Measurements from ENCODE around the gene ENTREP1. TPM values are rescaled to one million over a fixed set of nuclear protein-coding genes. Genes with fewer than 3 reads are reported as not detected.

Gene ENTREP1
- total RNA-seq, 4 donors from 2014 or later: 2.2 to 23.2 (median 9.0) TPM

GRCh38 chr9:69332067-69332685 is 7.2 kb downstream of the ENTREP1 start:
- WGBS, 2 donors (ENCODE audit: low coverage in 1 of 2): 88 to 96% methylated on average over 5 of the region's 5 CpGs
- in situ Hi-C loops (cut with MboI; ENCODE audit: low pct_ligation_motif_present in 1 of 4, low pct_unique_long_range_greater_than_20kb in 1 of 4, low sequenced_read_pairs in 3 of 4) (no loop called here), intact Hi-C loops (cut with DNase I; ENCODE audit: low total_unique reads) (no loop called here)
- Histone ChIP-seq H3K27ac (no peak overlapping the region), H3K36me3 (no peaks in the 10 kb centered on the region), H3K9me3 (no peaks in the 10 kb centered on the region), H3K4me3 (no peak overlapping the region), H3K4me1 (no peaks in the 10 kb centered on the region), H3K27me3 (peaks cover 23% of the 10 kb centered on the region)
- no peak for DNase-seq
- no peak for TF ChIP-seq CTCF (IDR thresholded peaks at IDR 0.05)
- no peak for TF ChIP-seq POLR2A (IDR thresholded peaks at IDR 0.05)
- TF ChIP-seq POLR2AphosphoS5 (IDR thresholded peaks at IDR 0.05): no peak
- no peak for TF ChIP-seq EP300 (IDR thresholded peaks at IDR 0.05; ENCODE audit: low read depth)

GRCh38 chr9:69333716-69334115 is 8.7 kb downstream of the ENTREP1 start:
- no peaks in the 10 kb centered on the region for H3K36me3 ChIP-seq
- in situ Hi-C loops (cut with MboI; ENCODE audit: low pct_ligation_motif_present in 1 of 4, low pct_unique_long_range_greater_than_20kb in 1 of 4, low sequenced_read_pairs in 3 of 4): no loop called here
- TF ChIP-seq POLR2A (IDR thresholded peaks at IDR 0.05): no peak
- TF ChIP-seq POLR2AphosphoS5 (IDR thresholded peaks at IDR 0.05): no peak
- no peak for TF ChIP-seq EP300 (IDR thresholded peaks at IDR 0.05; ENCODE audit: low read depth)
- no peak for TF ChIP-seq CTCF (IDR thresholded peaks at IDR 0.05)

GRCh38 chr9:69334317-69334716 is 9.3 kb downstream of the ENTREP1 start:
- no peaks in the 10 kb centered on the region for H3K9me3 ChIP-seq
- no peak overlapping the region for H3K4me3 ChIP-seq
- no peaks in the 10 kb centered on the region for H3K36me3 ChIP-seq
- H3K27me3 ChIP-seq: peaks cover 2% of the 10 kb centered on the region
- no peaks in the 10 kb centered on the region for H3K4me1 ChIP-seq
- DNase-seq: no peak
- in situ Hi-C loops (cut with MboI; ENCODE audit: low pct_ligation_motif_present in 1 of 4, low pct_unique_long_range_greater_than_20kb in 1 of 4, low sequenced_read_pairs in 3 of 4) (no loop called here), intact Hi-C loops (cut with DNase I; ENCODE audit: low total_unique reads) (no loop called here)
- TF ChIP-seq CTCF (IDR thresholded peaks at IDR 0.05) (no peak), POLR2AphosphoS5 (IDR thresholded peaks at IDR 0.05) (no peak), EP300 (IDR thresholded peaks at IDR 0.05; ENCODE audit: low read depth) (no peak), POLR2A (IDR thresholded peaks at IDR 0.05) (no peak)
- no peak overlapping the region for H3K27ac ChIP-seq

More at GRCh38 chr9:69333716-69334115, 8.7 kb downstream of the ENTREP1 start:
- peaks cover 8% of the 10 kb centered on the region for H3K27me3 ChIP-seq
- H3K4me1 ChIP-seq: no peaks in the 10 kb centered on the region
- no peak for DNase-seq
- WGBS, 2 donors (ENCODE audit: low coverage in 1 of 2): 71 to 78% methylated on average over 2 of the region's 2 CpGs
- H3K9me3 ChIP-seq: no peaks in the 10 kb centered on the region
- H3K27ac ChIP-seq: no peak overlapping the region
- no peak overlapping the region for H3K4me3 ChIP-seq
- intact Hi-C loops (cut with DNase I; ENCODE audit: low total_unique reads): no loop called here

- Histone ChIP-seq H3K27ac (no peak overlapping the region), H3K4me1 (no peaks in the 10 kb centered on the region), H3K36me3 (no peaks in the 10 kb centered on the region), H3K9me3 (no peaks in the 10 kb centered on the region), H3K4me3 (no peak overlapping the region), H3K27me3 (no peaks in the 10 kb centered on the region)
- in situ Hi-C loops (cut with MboI; ENCODE audit: low pct_ligation_motif_present in 1 of 4, low pct_unique_long_range_greater_than_20kb in 1 of 4, low sequenced_read_pairs in 3 of 4): no loop called here
- TF ChIP-seq EP300 (IDR thresholded peaks at IDR 0.05; ENCODE audit: low read depth) (no peak), POLR2A (IDR thresholded peaks at IDR 0.05) (no peak), CTCF (IDR thresholded peaks at IDR 0.05) (no peak), POLR2AphosphoS5 (IDR thresholded peaks at IDR 0.05) (no peak)
- DNase-seq: no peak
- WGBS, 2 donors (ENCODE audit: low coverage in 1 of 2): 83 to 95% methylated on average over 1 to 2 of the region's 2 CpGs
- intact Hi-C loops (cut with DNase I; ENCODE audit: low total_unique reads): no loop called here
Observed at GRCh38 chr9:69339620-69340019, 14.6 kb downstream of the ENTREP1 start.
